NCI-H2171 treated with DMSO at 0.1 percent for 48 hours (cell line): ENCODE results near the gene RBM6.
"Not testable (repeated sequence)": the region's sequence is repeated elsewhere in the genome, so short reads cannot be mapped to it uniquely, and the experiment has no call there.

Experiments
- DNase-seq: peaks from one replicate; lab custom pipeline; 2025; lab: John Stamatoyannopoulos, UW

RBM6 gene

DNA sequence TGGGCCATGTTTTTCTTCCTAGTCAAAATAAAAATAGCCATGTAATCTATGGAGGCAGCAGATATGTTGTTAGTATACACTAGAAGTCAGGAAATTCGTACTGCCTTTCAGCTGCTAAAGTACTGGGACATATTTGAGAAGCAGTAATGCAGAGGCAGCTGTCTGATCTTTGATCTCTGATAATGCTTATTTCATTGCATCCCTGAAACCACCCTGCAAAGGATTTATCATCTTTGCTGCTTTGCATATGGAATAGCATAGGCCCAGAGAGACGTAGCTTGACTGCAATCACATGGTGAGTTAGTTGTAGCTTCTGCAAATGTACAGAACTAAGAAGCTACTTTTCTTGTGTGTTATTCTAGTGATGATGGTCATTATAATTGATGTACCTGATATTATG lies 52.4 kb downstream of the RBM6 start:
- no peak for DNase-seq

DNA sequence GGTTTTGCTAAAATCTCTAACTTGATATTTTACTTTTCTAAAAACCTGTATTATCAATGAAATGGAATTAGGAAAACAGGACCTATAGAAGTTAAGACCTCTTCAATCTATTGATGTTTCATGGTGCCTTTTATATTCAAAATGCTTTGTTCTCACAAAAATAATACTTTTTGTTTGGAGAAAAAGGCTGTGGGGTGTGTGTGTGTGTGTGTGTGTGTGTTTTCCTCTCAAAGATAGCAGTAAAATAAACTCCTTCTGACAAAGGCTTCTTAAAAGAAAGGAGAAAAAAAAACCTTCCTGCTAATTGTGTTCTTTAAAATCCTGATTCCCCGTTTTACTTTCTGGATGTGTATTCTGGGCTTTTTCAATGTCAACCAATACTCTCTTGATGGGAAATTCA lies 54.5 kb downstream of the RBM6 start:
- no peak for DNase-seq

DNA sequence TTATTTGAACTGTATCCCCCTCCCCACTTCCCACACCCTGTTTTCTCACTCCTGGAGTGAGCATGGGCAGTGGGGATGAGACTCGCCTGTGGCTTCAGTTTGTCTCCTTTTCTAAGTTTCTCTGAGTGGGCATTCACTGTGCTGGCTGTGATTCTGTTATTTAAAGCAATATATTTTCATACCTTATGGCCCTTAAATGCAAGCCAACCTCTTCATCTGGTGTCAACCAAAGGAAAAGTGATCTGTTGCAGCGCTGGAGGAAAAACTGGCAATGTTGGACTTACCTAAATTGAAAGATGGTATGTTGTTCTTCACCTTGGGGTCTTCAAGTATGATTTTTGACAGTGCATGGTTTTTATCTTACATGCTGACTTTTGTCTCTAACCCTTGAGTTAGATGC lies 56.1 kb downstream of the RBM6 start:
- DNase-seq: no peak

DNA sequence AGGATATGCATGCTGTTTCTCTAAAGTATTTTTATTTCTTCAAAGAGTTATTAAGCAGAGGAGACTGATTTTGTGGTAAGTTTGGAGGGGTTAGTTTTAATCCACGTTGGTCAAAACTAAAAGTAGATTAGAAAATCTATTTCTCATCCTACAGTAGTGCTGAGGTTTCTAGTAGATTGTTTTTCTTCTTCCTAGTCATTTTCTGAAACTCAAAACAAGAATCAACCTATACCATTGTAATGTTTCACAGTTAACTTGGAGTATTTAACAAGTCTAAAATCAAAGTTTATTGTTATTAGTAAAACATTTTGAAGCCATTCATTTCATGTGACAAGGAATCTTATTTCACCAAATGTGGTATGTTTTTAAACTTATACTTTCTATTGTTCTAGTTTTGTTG lies 57.9 kb downstream of the RBM6 start:
- DNase-seq: no peak

DNA sequence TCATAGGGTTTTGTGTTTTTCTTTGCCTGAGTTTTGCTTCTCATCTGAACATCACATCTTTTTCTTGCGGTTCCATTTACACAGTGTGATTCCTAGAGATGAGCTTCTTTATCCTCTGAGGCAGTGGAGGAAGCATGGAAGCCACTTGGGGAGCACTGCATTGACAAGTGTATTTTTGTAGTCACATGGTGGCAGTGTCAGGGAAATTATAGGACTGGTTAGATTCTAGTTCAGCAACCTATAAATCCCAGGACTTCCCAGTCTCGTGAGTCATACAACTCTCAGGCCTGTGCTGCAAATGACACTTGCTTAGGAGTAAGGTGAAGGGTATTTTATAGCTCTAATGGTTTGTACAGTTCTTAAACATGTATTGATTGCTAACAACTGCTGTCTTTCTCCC lies 58.4 kb downstream of the RBM6 start:
- DNase-seq: no peak

DNA sequence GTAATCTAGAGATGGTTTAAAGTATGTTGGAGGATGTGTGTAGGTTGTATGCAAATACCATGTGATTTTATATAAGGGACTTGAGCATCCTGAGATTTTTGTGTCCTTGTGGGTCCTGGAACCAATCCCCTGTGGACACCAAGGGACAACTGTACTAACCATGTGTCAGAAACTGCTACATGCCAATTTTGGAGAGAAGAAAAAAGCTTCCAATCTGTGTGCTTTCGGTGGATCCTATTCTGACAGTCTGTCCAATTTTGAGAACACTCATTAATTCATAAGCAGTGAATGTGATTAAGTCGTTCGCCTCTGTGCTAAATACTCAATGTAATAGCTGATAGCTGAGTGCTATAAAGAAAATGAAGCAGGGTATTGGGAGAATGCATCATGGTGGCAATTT lies 61.6 kb downstream of the RBM6 start:
- DNase-seq: no peak

DNA sequence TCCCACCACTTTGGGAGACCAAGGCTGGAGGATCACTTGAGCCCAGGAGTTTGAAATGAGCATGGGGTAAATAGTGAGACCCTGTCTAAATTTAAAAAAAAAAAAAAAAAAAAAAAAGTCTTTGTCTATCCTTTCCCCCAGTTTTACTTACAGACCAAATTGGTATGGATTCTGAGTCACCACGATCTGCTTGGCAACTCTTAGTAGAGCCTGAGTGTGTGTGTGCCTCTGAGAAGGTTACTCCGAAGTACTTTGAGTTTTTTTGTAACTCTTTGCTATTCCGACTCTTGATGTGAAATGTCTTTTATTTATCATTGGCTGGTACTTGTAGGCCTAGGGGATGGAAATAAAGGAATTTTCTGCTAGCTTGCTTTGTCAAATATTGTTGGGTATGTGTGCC lies 63.3 kb downstream of the RBM6 start:
- DNase-seq: no peak

DNA sequence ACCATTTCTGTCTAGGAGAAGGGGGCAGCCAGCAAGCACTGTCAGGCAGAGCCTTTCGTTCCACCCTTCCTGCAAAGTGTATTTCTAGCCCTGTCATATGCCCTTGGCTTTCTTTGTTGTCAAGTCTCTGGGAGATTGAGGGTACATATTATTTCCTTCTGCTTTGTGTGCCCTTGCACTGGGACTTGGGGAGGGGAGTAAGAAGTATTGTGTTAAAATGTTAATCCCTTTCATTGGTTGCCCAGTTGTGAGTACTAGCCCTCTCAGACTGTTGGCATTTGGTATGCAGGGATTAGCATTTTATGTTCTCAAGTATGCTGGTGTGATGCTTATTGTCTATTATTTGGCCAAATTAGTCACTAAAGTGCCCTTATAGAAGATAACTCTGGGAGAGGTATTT lies 63.9 kb downstream of the RBM6 start:
- no peak for DNase-seq

DNA sequence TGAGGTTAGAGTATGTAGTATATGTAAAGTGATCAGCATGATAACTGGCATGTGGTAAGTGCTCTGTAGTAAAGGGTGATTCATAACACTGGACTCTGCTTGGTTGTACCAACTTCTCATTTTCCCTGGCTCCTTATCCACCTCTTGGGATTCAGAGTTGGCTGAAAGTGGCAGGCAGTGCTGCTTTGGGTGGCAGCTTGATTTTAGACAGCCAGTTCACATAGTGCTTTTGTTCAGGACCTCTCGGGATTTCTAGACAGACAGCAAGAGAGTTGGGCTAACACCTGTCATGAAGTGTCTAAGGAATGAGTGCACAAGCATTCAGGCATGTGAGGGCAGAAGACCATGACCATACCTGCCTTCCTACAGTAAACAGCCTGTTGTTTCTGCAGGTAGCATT lies 69.0 kb downstream of the RBM6 start:
- DNase-seq: peak; percentile 46

DNA sequence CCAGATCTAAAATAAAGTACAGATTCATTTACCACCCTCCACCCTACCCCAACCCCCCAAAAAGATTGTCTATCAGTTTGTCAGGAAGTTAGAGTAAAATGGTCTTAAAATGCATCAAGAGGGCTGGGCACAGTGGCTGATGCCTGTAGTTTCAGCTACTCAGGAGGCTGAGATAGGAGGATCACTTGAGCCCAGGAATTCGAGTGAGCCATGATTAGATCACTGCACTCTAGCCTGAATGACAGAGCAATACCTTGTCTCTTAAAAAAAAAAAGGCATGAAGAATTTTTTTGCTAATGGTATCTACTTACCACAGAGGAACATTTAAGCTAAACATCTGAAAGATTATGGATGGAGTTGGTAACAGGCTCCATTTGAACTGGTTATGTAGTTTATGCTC lies 71.0 kb downstream of the RBM6 start:
- no peak for DNase-seq

DNA sequence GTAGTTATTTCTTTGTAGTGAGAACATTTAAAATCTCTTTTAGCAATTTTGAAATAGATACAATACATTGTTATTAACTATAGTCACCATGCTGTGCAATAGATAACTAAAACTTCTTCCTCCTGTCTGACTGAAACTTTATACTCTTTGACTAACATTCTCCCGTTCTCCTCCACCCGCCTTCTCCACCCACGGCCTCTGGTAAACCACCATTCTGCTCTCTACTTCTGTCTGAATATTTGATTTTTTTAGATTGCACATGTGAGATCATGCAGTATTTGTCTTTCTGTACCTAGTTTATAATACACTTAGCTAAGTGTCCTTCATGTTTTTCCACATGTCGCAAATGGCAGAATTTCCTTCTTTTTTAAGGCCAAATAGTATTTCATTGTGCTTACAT lies 76.0 kb downstream of the RBM6 start:
- no peak for DNase-seq

DNA sequence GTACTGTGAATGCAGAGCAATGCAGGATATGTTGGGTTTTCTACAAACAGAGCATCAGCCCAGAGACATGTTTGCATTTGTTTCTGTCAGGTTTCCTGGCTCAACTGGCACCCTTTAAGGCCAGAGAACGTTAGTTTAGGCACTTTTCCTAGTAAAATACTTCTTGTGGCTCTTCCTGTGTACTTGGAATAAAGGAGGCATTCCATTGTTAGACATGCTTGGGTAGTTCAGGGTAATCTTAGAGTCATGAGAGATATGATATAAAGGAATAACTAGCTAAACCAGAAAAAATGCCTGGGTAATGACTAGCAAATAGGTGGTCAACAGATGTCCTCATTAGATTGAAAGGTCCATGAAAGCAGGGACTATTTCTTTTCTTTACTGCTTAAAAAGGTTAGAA lies 88.4 kb downstream of the RBM6 start:
- DNase-seq: no peak

DNA sequence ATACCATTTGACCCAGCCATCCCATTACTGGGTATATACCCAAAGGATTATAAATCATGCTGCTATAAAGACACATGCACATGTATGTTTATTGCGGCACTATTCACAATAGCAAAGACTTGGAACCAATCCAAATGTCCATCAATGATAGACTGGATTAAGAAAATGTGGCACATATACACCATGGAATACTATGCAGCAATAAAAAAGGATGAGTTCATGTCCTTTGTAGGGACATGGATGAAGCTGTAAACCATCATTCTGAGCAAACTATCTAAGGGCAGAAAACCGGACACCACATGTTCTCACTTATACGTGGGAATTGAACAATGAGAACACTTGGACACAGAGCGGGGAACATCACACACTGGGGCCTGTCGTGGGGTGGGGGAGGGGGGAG lies 91.3 kb downstream of the RBM6 start:
- DNase-seq: not testable (repeated sequence)

DNA sequence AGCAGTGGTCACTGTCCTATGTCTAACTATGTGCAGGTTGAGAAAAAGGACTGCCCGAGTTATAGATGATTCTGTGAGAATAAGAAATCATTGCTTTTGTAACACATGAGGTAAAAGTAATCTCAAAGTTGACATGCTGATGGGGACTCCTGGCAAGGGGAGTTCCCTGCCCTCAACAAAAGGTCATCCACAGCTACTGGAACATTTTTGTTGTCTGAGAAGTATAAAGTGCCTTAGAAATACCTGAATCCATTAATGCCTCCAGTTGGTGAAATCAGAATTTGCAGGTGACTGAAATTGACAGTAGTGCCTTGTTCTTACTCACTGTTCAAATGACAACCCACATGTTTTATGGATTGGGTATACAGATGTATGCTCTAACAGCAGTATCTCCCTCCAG lies 105.0 kb downstream of the RBM6 start:
- no peak for DNase-seq

DNA sequence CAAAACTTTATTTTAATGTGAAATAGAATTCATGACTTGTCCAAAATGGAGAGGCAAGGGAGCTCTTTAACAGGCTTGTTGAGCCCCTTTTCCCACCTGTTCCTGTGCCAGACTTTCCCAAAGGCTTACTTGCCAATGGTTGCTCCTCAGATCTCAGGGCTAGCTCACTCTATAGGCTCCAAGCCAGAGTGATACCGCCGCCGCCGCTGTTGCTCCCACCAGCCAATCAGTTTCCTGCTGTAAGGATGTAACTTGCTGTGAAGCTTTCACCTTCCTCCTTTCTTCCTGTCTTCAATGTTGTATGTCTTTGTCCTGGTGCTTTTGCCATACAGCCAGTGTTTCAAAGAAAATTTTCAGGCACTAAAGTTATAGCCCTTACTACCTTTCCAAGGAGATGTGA lies 107.5 kb downstream of the RBM6 start:
- no peak for DNase-seq

DNA sequence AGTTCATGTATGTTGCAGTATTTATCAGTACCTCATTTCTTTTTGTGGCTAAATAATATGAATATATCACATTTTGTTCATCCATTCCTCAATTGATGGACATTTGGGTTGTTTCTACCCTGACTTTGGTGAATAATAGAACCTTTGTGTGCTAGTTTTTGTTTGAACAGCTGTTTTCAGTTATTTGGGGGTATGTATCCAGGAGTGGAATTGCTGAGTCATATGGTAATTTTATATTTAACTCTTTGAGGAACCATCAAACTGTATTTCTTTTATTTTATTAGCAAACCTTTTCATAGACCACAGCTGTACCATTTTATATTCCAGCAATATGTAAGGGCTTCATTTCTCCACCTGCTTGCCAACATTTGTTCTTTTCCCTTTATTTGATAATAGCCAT lies 110.4 kb downstream of the RBM6 start:
- DNase-seq: no peak

DNA sequence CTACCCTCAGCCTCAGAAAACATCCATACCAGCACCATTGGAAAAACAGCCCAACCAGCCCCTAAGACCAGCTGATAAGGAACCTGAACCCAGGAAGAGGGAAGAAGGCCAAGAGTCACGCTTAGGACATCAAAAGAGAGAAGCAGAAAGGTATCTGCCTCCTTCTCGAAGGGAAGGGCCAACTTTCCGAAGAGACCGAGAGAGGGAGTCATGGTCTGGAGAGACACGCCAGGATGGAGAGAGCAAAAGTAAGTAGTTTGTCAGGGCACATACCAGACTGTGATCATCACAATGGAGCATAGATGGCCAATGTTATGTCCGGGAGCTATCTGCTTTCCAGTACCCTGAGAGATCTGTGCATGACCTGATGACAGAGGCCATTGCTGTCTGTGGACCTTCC lies 117.8 kb downstream of the RBM6 start:
- DNase-seq: no peak

DNA sequence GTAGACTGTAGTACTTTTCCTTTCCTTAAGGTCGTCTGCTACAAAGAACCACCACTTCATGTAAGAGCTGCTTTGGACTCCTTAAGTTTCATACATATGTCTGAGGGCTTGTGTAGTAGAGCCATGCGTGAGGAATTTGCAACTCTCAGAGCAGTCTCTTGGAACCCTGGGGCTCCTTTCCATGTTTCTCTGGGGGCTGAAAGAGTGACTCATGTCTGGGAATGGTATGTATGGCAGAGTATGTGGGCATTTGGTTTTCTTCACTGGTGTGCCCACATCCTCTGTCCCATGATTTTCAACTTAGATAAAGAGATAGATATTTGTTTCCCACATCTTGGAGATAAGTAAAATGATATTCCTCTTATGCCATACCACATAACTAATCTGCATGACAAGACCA lies 128.2 kb downstream of the RBM6 start:
- DNase-seq: no peak

DNA sequence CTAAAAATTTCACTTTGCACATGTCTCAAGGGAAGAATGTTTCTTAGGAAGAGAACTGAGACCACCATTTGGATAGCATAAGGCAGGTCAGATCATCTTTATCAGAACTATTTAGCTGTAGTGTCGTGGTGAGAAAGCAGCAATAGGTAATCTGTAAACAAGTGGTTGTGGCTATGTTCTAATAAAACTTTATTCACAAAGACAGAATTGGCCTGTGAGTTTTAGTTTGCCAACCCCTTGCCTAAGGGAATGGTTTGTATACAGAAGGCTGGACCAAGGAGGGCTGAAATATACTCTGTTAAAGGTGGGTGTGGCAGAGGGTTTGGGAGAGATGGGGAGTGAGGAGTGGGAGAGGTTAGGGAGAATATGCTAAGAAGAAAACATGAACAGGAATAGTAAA lies 138.1 kb downstream of the RBM6 start:
- DNase-seq: no peak

DNA sequence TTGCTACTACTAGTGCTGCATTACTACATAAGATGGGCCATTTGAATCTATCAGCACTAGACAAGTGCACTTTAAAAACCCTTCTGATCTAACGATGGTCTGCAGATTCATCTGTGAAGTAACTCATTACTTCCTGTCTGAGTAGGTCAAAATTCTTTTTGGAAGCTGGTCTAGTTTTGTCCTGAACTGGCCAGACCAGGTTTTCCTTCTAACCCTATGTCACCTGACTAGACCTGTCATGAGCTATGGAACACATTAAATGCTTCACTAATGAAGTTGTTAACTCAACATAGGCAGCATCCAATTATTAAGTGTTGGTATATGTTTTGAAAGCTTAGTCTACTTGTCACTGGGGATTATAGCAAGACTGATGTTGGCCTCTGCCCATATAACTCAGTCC lies 138.7 kb downstream of the RBM6 start:
- DNase-seq: no peak

DNA sequence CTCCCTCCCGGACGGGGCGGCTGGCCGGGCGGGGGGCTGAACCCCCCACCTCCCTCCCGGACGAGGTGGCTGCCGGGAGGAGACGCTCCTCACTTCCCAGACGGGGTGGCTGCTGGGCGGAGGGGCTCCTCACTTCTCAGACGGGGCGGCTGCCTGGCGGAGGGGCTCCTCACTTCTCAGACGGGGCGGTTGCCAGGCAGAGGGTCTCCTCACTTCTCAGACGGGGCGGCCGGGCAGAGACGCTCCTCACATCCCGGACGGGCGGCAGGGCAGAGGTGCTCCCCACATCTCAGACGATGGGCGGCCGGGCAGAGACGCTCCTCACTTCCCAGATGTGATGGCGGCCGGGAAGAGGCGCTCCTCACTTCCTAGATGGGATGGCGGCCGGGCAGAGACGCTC lies 145.0 kb downstream of the RBM6 start:
- DNase-seq: not testable (repeated sequence)

DNA sequence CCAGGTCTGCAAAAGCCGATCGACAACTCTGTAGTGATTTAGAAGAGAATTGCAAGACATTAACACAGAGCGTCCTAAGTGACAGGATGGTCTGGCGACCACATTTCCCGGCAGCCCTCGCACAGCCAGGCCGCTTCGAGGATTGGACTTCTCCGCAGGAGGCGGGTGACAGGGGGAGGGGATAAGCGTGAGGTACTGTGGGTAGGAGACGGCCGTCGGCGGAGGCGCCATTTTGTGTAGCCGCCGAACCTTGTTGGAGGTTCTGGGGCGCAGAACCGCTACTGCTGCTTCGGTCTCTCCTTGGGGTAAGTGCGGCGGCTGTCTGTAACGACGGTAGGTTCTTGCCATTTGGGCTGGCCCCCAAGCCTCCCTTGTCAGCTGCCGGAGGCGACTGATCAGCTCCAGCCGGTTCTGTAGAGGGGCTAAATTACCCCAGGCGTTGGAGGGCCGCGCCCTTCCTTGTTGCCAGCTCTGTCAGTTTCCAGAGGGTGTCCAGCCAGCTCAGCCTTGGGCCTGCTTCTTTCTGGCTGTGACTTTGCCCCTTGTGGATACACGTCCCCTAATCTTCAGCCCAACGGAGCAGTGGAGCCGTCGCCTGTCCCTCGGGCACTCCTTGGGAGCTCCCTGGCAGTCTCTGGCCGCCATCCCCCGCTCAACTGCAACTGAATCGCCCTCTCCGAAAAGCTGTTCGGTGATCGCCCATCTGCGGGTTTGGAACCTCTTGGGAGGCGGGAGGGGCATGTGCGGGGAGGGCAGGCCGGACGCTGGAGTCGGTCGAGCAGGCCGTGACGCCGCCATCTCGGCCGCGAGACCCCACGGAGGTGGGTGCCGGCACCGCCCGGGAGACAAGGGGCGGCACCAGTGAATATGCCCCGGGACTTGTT lies 149.0 kb downstream of the RBM6 start, which contains the start of gene RBM5:
Gene RBM5, plus strand, starts transcription at position 195 of the 884 bp plus-strand sequence. CDS start 1,516 bp downstream, outside the sequence.
- DNase-seq: peak; percentile 81

DNA sequence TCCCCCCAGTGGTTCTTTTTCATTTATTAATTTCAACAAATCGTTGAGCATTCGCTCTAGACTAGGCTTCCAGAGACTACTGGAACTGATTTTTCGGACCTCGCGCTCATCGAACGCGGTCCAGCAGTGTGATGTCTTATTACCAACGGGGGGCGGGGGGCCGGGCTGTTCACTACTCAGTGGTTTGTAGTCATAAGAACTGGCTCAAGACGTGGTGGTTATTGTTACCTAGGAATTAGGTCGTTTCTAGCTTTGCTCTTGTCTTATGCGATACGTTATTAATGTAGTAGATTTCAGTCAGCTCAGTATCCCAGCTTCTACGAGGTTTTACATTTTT lies 149.6 kb downstream of the RBM6 start:
- DNase-seq: no peak

DNA sequence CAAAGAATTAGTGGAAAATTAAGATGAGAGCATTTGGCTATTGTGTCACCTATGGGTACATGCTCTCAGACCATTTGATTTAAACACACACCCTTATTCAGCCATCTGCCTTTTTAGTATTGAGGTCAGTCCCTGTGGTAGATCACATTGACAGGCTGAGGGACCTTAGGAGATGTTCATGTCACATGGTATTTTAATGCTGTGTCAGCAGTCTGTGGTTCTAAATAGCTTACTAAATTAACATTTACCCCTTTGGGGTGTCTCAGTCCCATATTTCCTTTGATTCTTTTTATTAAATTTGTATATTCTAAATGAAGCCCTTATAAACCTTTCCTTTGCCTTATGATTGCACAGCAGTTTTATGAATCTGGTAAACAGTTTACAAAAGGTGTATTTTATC lies 151.0 kb downstream of the RBM6 start:
- no peak for DNase-seq
